Endothelial cell of umbilical vein (primary cell): ENCODE data around the gene LIN7B. TPM values are rescaled to one million over a fixed set of nuclear protein-coding genes. Genes with fewer than 3 reads are reported as not detected.

Experiments used
- BruUV-seq: library from RNA; stranded (reverse); fragments of 400-500 nt; replicated peaks from 2 replicates; lab custom pipeline; 2021; lab: Mats Ljungman, UMichigan
- CTCF ChIA-PET: fragments of 300-600, 350-600 bp; sonication (Branson Sonifier 250); formaldehyde crosslinking; loops from one replicate; lab custom pipeline; 2021; ENCODE audit warnings: antibody characterized with exemption, inconsistent platforms; lab: Charles Lee
- POLR2A ChIA-PET: fragments of 300-600, 350-600 bp; sonication (Branson Sonifier 250); formaldehyde crosslinking; loops from one replicate; lab custom pipeline; 2021; ENCODE audit warnings: antibody characterized with exemption, inconsistent platforms; lab: Charles Lee
- DNase-seq: peaks from one replicate; pipeline ENCODE4 v3.0.0-alpha.2; 2011; ENCODE audit warnings: low read depth, low spot score
- FAIRE-seq: peaks from 2 replicates; lab custom pipeline; 2011; peaks lifted over from hg19 to GRCh38; lab: Jason Lieb, UNC
- H2AFZ ChIP-seq: 2 replicates; pipeline ENCODE4 v1.6.0; 2012; ENCODE audit warnings: low read depth, low read length, control low read depth, inconsistent platforms
- H3K27ac ChIP-seq: 2 replicates; pipeline ENCODE4 v1.5.1; 2011; ENCODE audit warnings: low read depth, mild to moderate bottlenecking, control low read depth, low read length, moderate library complexity; ENCODE audit not compliant: insufficient read depth
- H3K27me3 ChIP-seq, 2 experiments: 2 replicates each; pipeline versions ENCODE4 v1.6.0 to v1.6.1; 2011; ENCODE audit warnings: low read length in 2 of 2, mixed read lengths in 1 of 2; ENCODE audit not compliant: control insufficient read depth in 2 of 2, insufficient read depth in 2 of 2
- H3K36me3 ChIP-seq, 2 experiments: 2 replicates in 1 of 2; 3 replicates in 1 of 2; pipeline ENCODE4 v1.5.1; 2011; ENCODE audit warnings: low read length in 2 of 2, mild to moderate bottlenecking in 1 of 2, moderate library complexity in 1 of 2; ENCODE audit not compliant: control insufficient read depth in 2 of 2, insufficient read depth in 2 of 2; ENCODE audit errors: extremely low read depth in 1 of 2
- H3K4me1 ChIP-seq: 3 replicates; pipeline ENCODE4 v1.5.1; 2011; ENCODE audit warnings: mild to moderate bottlenecking, low read length; ENCODE audit not compliant: control insufficient read depth, insufficient read depth; ENCODE audit errors: extremely low read depth
- H3K4me2 ChIP-seq: 2 replicates; pipeline ENCODE4 v1.6.1; 2011; ENCODE audit warnings: low read length, control low read depth, mixed read lengths; ENCODE audit not compliant: insufficient read depth
- H3K4me3 ChIP-seq, 3 experiments: fragments of 200-600 bp in 1 of 3; sonication (generic), shearing (Covaris generic) in 1 of 3; replicated peaks in 1 of 3; 2 replicates each; pipeline ENCODE4 v1.5.1; 2011 to 2016; ENCODE audit warnings: control low read depth in 3 of 3, low read length in 3 of 3, mild to moderate bottlenecking in 2 of 3, inconsistent platforms in 1 of 3, low read depth in 1 of 3, moderate library complexity in 1 of 3; ENCODE audit not compliant: insufficient read depth in 1 of 3
- H3K79me2 ChIP-seq: 2 replicates; pipeline ENCODE4 v1.6.0; 2012; ENCODE audit warnings: low read length, inconsistent platforms; ENCODE audit not compliant: control insufficient read depth, insufficient read depth
- H3K9ac ChIP-seq: replicated peaks from 2 replicates; pipeline ENCODE3; 2011; ENCODE audit warnings: low read length, control low read depth; ENCODE audit not compliant: insufficient read depth; ENCODE audit errors: extremely low read depth
- H3K9me1 ChIP-seq: replicated peaks from 3 replicates; pipeline ENCODE4 v1.6.0; 2011; ENCODE audit warnings: mild to moderate bottlenecking, low read length; ENCODE audit not compliant: control insufficient read depth, insufficient read depth; ENCODE audit errors: extremely low read depth
- H3K9me3 ChIP-seq: replicated peaks from 2 replicates; pipeline ENCODE4 v1.5.1; 2012; ENCODE audit warnings: low read length, inconsistent platforms; ENCODE audit not compliant: control insufficient read depth, insufficient read depth
- H4K20me1 ChIP-seq: replicated peaks from 2 replicates; pipeline ENCODE3; 2011; ENCODE audit warnings: mild to moderate bottlenecking, low read length; ENCODE audit not compliant: control insufficient read depth, insufficient read depth; ENCODE audit errors: extremely low read depth
- CTCF ChIP-seq, 2 donors: IDR thresholded peaks; 1 replicate in 1 of 2; 2 replicates in 1 of 2; pipeline ENCODE4 v1.5.1; 2011; ENCODE audit warnings: low read length in 2 of 2, mild to moderate bottlenecking in 2 of 2, moderate library complexity in 2 of 2, control low read depth in 1 of 2, inconsistent platforms in 1 of 2, low read depth in 1 of 2; ENCODE audit not compliant: insufficient read depth in 1 of 2; ENCODE audit errors: extremely low read depth in 1 of 2
- EZH2 ChIP-seq: IDR thresholded peaks from 2 replicates; pipeline ENCODE4 v1.6.1; 2012; ENCODE audit warnings: borderline replicate concordance, low read depth, mild to moderate bottlenecking, moderate library complexity, low read length, inconsistent platforms; ENCODE audit not compliant: severe bottlenecking
- FOS ChIP-seq: IDR thresholded peaks from 2 replicates; pipeline ENCODE4 v1.6.1; 2011; ENCODE audit warnings: mild to moderate bottlenecking, low read length, moderate library complexity, borderline replicate concordance; ENCODE audit not compliant: insufficient read depth
- GATA2 ChIP-seq: IDR thresholded peaks from 2 replicates; pipeline ENCODE4 v1.7.0; 2011; ENCODE audit warnings: low read depth, mild to moderate bottlenecking, moderate library complexity, mixed read lengths, low read length; ENCODE audit not compliant: insufficient read length, insufficient read depth
- JUN ChIP-seq: IDR thresholded peaks from 2 replicates; pipeline ENCODE4 v1.6.1; 2011; ENCODE audit warnings: borderline replicate concordance, low read depth; ENCODE audit not compliant: insufficient read length, insufficient read depth
- MAX ChIP-seq: IDR thresholded peaks from 2 replicates; pipeline ENCODE4 v1.6.1; 2011; ENCODE audit not compliant: insufficient read depth, insufficient read length
- MYC ChIP-seq: IDR thresholded peaks from one replicate; pipeline ENCODE4 v1.6.1; 2011; ENCODE audit warnings: mild to moderate bottlenecking, low read depth, low read length
- POLR2A ChIP-seq: IDR thresholded peaks from 2 replicates; pipeline ENCODE4 v1.6.1; 2012; ENCODE audit warnings: low read depth, mild to moderate bottlenecking, control low read depth, low read length
- POLR2AphosphoS5 ChIP-seq: IDR thresholded peaks from 2 replicates; pipeline ENCODE4 v1.6.1; 2012; ENCODE audit warnings: low read depth, mild to moderate bottlenecking, control low read depth, low read length, moderate library complexity; ENCODE audit not compliant: insufficient read depth
- dilution Hi-C: fragments of 300-500 bp; cut with MboI; formaldehyde crosslinking; loops from one replicate; pipeline ENCODE4 v1.15.0; 2019; ENCODE audit warnings: low sequenced_read_pairs; ENCODE audit not compliant: extremely low pct_ligation_motif_present
- intact Hi-C: fragments of 100-400 bp; cut with micrococcal nuclease; formaldehyde crosslinking; loops from one replicate; pipeline ENCODE4 v1.10.0; 2022
- polyA plus RNA-seq, 4 experiments: library from polyadenylated mRNA; depleted of rRNA in 3 of 4; stranded (reverse) in 3 of 4; unstranded in 1 of 4; fragments of >200 nt; gene quantifications; 2 replicates each; pipeline versions ENCODE4 v1.2.1 to v1.2.3, GENCODE V29; 2011 to 2012; ENCODE audit warnings: missing spikeins in 1 of 4
- total RNA-seq: library from RNA; stranded (reverse); gene quantifications from 2 replicates; pipeline ENCODE4 v1.2.3, GENCODE V29; 2021

Gene LIN7B
- total and polyA plus RNA-seq, 2 donors (not counting 3 experiments of a cell fraction or from before 2014, with no cell fraction given), result 2.2 to 4.2 TPM

DNA sequence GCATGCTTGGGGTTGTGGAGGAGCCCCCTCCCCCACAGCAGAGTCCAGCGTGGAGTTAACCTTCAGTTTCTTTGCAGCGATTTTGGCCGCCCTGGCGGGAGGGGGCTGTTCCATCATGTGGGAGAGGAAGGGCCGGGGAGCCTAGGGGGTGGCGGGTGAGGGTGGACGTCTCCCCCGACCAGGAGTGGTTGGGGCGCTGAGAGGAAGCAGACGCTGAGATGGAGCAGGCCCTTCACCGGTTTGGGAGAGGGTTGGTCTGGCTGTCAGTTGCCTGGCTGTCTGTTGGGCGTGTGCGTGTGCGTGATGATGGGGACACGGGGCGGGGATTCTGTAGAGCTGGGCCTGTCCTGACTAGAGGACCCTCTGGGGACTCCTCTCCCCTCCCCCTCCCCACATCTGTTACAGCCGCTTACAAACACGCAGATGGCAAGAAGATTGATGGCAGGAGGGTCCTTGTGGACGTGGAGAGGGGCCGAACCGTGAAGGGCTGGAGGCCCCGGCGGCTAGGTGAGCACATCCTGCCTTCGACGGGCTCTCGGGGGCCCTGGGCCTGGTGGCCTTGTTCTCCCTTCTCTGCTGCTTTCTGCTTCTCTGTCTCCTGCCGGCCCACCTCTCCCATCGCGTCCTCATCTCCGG, 9.8 kb upstream of the LIN7B start:
- peaks cover 27 to 72% of the 10 kb centered on the region in 2 experiments for H3K36me3 ChIP-seq
- no peak overlapping the region for H2AFZ ChIP-seq
- ChIA-PET CTCF (interaction anchor here (2.7 to 2.8 kb wide), 3 partner anchors 11 to 104 kb away, joined by 20 to 35 read pairs (median 21); partner anchors contain the start of gene LIN7B), POLR2A (no interaction called here)
- no peak overlapping the region for H3K4me3 ChIP-seq
- no peak for TF ChIP-seq POLR2A
- TF ChIP-seq MAX, result no peak
- TF ChIP-seq FOS, result no peak
- TF ChIP-seq POLR2AphosphoS5, result no peak
- no peak for TF ChIP-seq CTCF (IDR thresholded peaks at IDR 0.05; ENCODE audit: extremely low read depth in 1 of 2, insufficient read depth in 1 of 2, low read depth in 1 of 2, low read length in 2 of 2)
- TF ChIP-seq MYC, result no peak
- no peak for TF ChIP-seq GATA2
- TF ChIP-seq JUN, result no peak
- no peak for TF ChIP-seq EZH2
- no peaks in the 10 kb centered on the region for H3K9me1 ChIP-seq
- DNase-seq (no peak), FAIRE-seq (no peak)
- H3K4me1 ChIP-seq, result no peaks in the 10 kb centered on the region
- dilution Hi-C loops (no loop called here), intact Hi-C loops (no loop called here)
- H3K27me3 ChIP-seq, result no peaks in the 10 kb centered on the region
- no TSS peak for BruUV-seq
- no peak overlapping the region for H3K9ac ChIP-seq
- no peak overlapping the region for H3K27ac ChIP-seq
- H3K4me2 ChIP-seq, result no peak overlapping the region
- peaks cover 5% of the 10 kb centered on the region for H3K79me2 ChIP-seq
- H4K20me1 ChIP-seq, result no peaks in the 10 kb centered on the region
- no peaks in the 10 kb centered on the region for H3K9me3 ChIP-seq
